Measurements from ENCODE around the gene PLEKHA5.

GRCh38 chr12:19230896-19231295, 101.4 kb downstream of the PLEKHA5 start:
- TF ChIP-seq, protein P1, sequence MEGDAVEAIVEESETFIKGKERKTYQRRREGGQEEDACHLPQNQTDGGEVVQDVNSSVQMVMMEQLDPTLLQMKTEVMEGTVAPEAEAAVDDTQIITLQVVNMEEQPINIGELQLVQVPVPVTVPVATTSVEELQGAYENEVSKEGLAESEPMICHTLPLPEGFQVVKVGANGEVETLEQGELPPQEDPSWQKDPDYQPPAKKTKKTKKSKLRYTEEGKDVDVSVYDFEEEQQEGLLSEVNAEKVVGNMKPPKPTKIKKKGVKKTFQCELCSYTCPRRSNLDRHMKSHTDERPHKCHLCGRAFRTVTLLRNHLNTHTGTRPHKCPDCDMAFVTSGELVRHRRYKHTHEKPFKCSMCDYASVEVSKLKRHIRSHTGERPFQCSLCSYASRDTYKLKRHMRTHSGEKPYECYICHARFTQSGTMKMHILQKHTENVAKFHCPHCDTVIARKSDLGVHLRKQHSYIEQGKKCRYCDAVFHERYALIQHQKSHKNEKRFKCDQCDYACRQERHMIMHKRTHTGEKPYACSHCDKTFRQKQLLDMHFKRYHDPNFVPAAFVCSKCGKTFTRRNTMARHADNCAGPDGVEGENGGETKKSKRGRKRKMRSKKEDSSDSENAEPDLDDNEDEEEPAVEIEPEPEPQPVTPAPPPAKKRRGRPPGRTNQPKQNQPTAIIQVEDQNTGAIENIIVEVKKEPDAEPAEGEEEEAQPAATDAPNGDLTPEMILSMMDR (IDR thresholded peaks at IDR 0.05) = no peak
- no peak for TF ChIP-seq POLR2A (IDR thresholded peaks at IDR 0.05)

All from Peyer's patch (tissue), 4 donors.